ENCODE results near the gene FSTL5.

FSTL5 gene

DNA sequence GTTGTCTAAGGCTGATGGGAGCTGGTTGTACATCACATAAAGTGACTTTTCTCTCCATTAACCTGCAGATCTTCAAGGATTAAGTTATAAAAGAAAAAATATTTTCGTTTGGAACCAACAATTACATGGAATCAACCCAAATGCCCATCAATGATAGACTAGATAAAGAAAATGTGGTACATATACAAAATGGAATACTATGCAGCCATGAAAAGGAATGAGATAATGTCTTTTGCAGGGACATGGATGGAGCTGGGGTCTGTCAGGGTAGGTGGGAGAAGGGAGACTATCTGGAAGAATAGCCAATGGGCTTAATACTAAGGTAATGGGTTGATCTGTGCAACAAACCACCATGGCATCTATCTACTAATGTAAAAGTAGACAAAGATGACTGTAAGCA lies 313.2 kb downstream of the FSTL5 start:
- DNase-seq (ENCODE audit: low read depth in 1 of 2, low spot score in 1 of 2): no peak
- in situ Hi-C loops (cut with HindIII; ENCODE audit: low pct_unique_long_range_greater_than_20kb, low sequenced_read_pairs): no loop called here
- no peak for TF ChIP-seq JUND (IDR thresholded peaks at IDR 0.05; ENCODE audit: low read depth)

DNA sequence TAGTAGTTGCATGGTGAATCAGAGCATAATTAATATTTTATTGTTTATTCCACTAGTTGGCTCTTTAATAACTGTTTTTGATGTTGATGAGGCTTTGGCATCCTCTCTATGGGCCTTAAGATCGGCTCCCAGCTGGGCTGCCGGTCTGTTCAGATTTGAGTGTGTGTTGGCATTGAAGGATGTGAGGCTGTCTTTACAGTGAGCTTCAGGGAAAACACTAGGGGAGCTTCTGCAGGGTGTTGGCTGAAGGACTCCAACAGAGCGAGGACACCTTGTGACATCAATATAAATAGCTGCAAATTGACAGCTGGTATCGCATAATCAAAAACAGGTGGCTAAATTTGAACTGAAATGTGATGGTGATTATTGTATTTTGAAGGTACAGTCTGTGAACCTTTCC lies 322.0 kb downstream of the FSTL5 start:
- no peak for TF ChIP-seq JUND (IDR thresholded peaks at IDR 0.05; ENCODE audit: low read depth)
- DNase-seq (ENCODE audit: low read depth in 1 of 2, low spot score in 1 of 2): no peak
- in situ Hi-C loops (cut with HindIII; ENCODE audit: low pct_unique_long_range_greater_than_20kb, low sequenced_read_pairs): no loop called here

DNA sequence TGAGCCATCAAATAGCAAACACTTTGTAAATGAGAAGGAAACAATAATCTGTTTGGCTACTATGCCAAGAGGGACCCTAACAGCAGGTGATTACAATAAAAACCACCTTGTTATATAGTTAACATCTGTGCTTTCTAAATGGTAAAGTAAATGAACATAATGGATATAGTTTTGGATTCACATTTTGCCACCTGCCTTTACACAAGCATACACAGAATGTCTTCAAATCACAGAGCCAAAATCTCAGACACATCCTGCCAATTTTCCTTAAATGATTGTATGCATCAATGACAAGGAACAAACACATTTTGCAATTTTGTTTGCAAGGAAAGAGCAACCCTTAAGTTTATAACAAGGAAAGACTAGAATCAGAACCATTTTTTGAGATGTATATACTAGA lies 334.2 kb downstream of the FSTL5 start:
- TF ChIP-seq JUND (IDR thresholded peaks at IDR 0.05; ENCODE audit: low read depth): no peak
- in situ Hi-C loops (cut with HindIII; ENCODE audit: low pct_unique_long_range_greater_than_20kb, low sequenced_read_pairs): no loop called here
- no peak for DNase-seq (ENCODE audit: low read depth in 1 of 2, low spot score in 1 of 2)

DNA sequence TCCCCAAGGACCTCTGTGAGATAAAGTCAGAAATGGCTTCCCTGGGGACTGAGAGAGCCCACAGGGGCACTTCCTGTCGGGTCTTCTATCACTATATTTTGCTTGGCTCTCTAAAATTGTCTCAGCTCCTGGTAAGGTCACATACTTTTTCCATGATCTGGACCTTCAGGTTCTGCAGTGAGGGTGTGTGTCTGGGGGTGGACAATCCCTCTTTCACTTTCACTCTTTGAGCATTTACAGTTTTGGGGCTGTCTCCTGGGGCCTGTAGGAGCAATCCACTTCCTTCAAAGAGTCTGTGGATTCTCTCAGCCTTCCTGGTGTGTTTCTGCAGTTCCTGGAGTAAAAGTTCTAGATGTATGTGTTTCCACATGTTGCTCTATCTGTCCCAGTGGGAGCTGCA lies 335.7 kb downstream of the FSTL5 start:
- no peak for DNase-seq (ENCODE audit: low read depth in 1 of 2, low spot score in 1 of 2)
- in situ Hi-C loops (cut with HindIII; ENCODE audit: low pct_unique_long_range_greater_than_20kb, low sequenced_read_pairs): no loop called here
- TF ChIP-seq JUND (IDR thresholded peaks at IDR 0.05; ENCODE audit: low read depth): no peak

DNA sequence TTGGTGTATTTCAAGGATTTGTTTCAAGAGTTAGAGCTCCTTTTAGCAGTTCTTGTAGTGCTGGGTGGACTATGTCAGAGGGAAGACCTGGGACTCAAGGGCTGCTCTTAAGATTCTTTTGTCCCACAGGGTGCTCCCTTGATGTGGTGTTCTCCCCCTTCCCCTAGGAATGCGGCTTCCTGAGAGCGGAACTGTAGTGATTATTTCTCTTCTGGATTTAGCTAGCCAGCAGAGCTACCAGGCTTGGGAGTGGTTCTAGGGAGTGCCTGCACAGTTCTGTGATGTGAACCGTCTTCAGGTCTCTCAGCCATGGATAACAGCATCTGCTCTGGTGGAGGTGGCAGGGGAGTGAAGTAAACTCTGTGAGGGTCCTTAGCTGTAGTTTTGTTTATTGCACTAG lies 336.8 kb downstream of the FSTL5 start:
- no peak for DNase-seq (ENCODE audit: low read depth in 1 of 2, low spot score in 1 of 2)
- in situ Hi-C loops (cut with HindIII; ENCODE audit: low pct_unique_long_range_greater_than_20kb, low sequenced_read_pairs): no loop called here
- TF ChIP-seq JUND (IDR thresholded peaks at IDR 0.05; ENCODE audit: low read depth): no peak

DNA sequence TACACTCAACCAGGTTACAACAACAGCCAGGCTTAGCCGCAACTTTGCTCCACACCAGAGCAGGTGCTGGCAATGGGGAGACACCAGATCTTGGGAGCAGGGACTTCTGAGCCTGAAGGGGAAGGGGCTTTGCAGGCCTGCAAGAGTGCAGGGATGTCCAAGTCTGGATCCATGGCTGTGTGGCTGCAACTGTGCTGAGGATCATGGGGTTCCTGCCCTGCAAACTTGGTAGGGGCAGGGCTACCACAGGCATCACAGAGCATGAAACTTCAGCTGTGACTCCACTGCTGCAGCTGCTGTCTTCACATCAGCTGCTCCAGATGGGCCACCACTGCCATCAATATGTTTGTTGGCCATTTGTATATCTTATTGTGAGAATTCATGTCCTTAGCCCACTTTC lies 340.4 kb downstream of the FSTL5 start:
- no peak for DNase-seq (ENCODE audit: low read depth in 1 of 2, low spot score in 1 of 2)
- in situ Hi-C loops (cut with HindIII; ENCODE audit: low pct_unique_long_range_greater_than_20kb, low sequenced_read_pairs): no loop called here
- TF ChIP-seq JUND (IDR thresholded peaks at IDR 0.05; ENCODE audit: low read depth): no peak

DNA sequence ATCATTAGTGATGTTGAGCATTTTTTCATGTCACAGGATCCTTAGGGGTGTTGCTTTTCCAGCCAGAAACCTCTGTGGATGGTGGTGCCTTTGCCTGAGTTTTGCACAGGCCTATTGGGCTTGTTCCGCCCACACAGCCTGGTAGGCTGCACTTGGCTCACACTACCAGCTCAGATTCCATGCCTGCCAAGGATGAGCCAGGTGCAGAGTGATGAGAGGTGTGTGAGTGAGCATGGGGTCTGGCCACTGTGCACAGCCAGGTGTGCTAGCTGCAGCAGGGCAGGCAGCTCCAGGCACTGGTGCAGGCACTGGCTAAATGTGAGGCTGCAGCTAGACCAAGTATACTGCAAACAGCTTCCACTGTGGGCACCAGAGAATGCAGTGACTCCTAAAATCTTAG lies 341.6 kb downstream of the FSTL5 start:
- no peak for DNase-seq (ENCODE audit: low read depth in 1 of 2, low spot score in 1 of 2)
- in situ Hi-C loops (cut with HindIII; ENCODE audit: low pct_unique_long_range_greater_than_20kb, low sequenced_read_pairs): no loop called here
- no peak for TF ChIP-seq JUND (IDR thresholded peaks at IDR 0.05; ENCODE audit: low read depth)

DNA sequence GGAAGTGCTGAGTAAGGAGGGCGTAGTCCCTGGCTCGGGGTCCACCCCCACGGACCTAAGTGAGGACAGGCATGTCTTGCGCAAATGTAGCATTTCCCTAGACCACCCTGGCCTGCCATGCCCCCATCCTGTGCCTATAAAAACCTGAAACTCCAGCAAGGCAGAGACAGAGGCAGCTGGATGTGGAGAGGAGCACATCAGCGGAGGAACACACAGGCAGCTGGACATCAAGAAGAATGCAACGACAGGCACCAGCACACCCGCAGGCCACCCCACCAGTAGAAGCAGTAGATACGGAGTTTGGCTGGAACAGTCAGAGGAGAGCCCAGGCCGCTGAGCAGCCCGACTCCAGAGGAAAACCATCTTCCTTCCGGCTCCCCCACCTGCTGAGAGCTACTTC lies 345.9 kb downstream of the FSTL5 start:
- no peak for TF ChIP-seq JUND (IDR thresholded peaks at IDR 0.05; ENCODE audit: low read depth)
- in situ Hi-C loops (cut with HindIII; ENCODE audit: low pct_unique_long_range_greater_than_20kb, low sequenced_read_pairs): no loop called here
- DNase-seq (ENCODE audit: low read depth in 1 of 2, low spot score in 1 of 2): no peak

DNA sequence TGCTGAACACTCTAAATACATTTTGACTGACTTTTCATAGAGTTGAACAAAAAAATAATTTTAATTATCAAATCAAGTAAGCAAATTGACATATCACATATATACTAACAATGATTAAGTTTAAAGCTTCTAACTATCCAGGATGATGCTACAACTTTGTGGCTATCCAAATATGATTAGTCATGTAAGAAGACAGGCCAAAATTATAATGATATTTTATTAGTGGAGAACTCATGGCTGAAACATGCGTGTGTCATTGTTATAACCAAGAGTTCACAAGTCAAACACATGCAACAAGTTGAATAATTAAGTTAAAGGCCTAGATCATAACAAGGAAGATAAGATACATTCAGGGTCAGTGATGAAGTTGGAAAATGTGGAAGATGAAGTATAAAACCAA lies 346.8 kb downstream of the FSTL5 start:
- no peak for TF ChIP-seq JUND (IDR thresholded peaks at IDR 0.05; ENCODE audit: low read depth)
- in situ Hi-C loops (cut with HindIII; ENCODE audit: low pct_unique_long_range_greater_than_20kb, low sequenced_read_pairs): no loop called here
- DNase-seq (ENCODE audit: low read depth in 1 of 2, low spot score in 1 of 2): no peak

DNA sequence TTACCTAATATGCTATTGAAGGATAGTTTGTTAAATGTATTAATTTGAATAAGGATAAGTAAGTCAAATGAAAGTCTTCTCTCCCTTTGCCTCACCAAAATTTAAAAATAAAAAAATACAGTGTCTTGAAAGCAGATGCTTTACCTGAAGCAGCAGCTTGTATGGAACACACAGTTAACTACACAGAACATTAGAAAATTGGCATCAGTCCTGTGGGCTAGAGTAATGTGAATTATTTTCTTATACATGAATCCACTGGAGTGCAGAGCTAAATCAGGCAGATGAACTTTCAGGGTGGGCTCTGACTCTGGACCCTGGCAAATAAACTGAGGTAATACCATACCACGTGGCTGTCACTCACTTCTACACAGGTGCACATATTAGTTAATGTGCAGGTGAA lies 348.0 kb downstream of the FSTL5 start:
- DNase-seq (ENCODE audit: low read depth in 1 of 2, low spot score in 1 of 2): no peak
- in situ Hi-C loops (cut with HindIII; ENCODE audit: low pct_unique_long_range_greater_than_20kb, low sequenced_read_pairs): no loop called here
- no peak for TF ChIP-seq JUND (IDR thresholded peaks at IDR 0.05; ENCODE audit: low read depth)

DNA sequence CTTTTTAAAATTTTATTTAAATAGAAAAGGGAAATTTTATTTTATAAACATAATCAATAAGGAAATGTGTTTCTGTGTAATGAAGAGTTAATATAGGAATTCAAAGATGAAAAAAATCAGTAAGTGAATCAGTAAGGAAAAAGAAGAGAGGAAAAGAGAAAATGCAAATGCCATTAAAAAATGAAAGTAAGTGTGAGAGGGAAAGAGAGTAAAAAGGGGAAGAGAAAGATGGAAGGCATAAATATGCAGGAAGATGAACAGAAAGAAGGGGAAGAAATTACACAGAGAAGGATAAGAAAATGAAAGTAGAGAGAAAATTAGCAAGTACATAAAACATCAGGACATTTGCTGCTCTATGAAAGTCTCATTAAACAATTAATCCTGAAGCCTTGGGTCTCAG lies 349.9 kb downstream of the FSTL5 start:
- no peak for TF ChIP-seq JUND (IDR thresholded peaks at IDR 0.05; ENCODE audit: low read depth)
- in situ Hi-C loops (cut with HindIII; ENCODE audit: low pct_unique_long_range_greater_than_20kb, low sequenced_read_pairs): no loop called here
- DNase-seq (ENCODE audit: low read depth in 1 of 2, low spot score in 1 of 2): no peak

DNA sequence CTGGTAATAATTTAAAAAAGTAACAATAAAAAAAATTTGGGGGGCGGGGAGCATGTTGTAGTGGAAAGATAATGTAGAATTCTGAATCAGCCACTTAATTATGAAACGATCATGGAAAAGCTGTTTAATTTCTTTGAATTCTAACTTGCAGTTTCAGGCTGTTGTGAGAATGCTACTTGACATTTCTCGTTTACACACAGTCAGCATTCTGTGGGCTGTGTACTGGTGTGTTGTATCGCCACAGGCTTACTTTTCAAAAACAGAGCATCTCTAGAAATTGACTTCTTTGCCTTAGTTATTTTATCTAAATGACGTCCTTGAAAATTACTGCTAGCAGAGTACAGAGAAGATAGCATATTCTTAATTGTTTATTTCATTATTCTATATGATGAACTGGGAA lies 350.4 kb downstream of the FSTL5 start:
- no peak for DNase-seq (ENCODE audit: low read depth in 1 of 2, low spot score in 1 of 2)
- TF ChIP-seq JUND (IDR thresholded peaks at IDR 0.05; ENCODE audit: low read depth): no peak
- in situ Hi-C loops (cut with HindIII; ENCODE audit: low pct_unique_long_range_greater_than_20kb, low sequenced_read_pairs): no loop called here

DNA sequence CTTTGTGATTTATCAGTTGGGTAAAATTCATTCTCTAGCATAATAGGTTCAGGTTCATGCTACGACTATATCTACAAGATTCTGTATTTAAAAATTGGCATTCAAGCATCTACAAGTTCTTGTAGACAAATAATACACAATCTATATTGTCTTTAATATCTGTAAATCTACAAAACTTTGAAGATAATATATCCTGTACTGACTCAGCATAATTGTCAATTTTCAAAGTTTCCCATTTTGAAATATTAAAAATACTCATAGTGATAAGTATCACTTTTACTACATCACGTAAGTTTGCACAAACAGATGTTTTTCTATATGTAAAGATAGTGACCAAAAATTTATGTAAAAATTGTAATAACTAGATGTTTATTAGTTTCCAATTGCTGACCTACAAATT lies 360.6 kb downstream of the FSTL5 start:
- no peak for DNase-seq (ENCODE audit: low read depth in 1 of 2, low spot score in 1 of 2)
- in situ Hi-C loops (cut with HindIII; ENCODE audit: low pct_unique_long_range_greater_than_20kb, low sequenced_read_pairs): no loop called here
- TF ChIP-seq JUND (IDR thresholded peaks at IDR 0.05; ENCODE audit: low read depth): no peak

DNA sequence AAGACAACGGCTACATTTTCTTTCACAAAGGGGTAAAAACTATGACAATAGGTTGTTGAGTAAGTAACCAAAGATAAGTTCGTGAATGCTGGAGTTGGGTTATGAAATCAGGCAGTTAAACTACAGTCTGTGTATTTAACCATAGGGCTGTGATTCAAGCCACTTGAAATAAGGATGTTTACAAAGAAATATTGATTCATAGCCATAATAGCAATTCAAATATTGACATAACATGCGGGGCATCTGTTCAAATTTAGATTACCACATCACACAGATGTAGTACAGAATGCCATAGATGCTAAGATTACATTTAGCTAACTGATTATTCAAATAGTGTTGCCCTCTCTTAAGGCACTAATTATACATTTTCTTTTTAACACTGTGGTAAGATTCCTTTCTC lies 364.1 kb downstream of the FSTL5 start:
- TF ChIP-seq JUND (IDR thresholded peaks at IDR 0.05; ENCODE audit: low read depth): no peak
- in situ Hi-C loops (cut with HindIII; ENCODE audit: low pct_unique_long_range_greater_than_20kb, low sequenced_read_pairs): no loop called here
- peak in 1 of 2 experiments; percentile 10 for DNase-seq (ENCODE audit: low read depth in 1 of 2, low spot score in 1 of 2)

DNA sequence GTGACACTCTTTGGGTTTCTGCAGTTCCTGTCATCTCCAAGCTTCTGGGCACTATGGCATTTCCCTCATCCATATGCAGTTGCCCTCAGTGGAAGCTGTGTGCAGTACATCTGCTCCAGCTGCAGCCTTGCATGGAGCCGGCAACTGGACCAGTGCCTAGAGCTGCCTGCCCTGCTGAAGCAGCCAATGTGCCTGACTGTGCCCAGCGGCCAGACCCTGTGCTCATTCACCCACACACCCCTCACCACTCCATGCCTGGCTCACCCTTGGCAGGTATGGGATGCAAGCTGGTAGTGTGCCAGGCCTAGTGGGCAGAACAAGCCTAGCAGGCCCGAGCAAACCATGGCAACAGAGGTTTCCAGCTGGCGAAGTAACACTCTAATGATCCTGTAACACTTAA lies 370.8 kb downstream of the FSTL5 start:
- no peak for TF ChIP-seq JUND (IDR thresholded peaks at IDR 0.05; ENCODE audit: low read depth)
- no peak for DNase-seq (ENCODE audit: low read depth in 1 of 2, low spot score in 1 of 2)
- in situ Hi-C loops (cut with HindIII; ENCODE audit: low pct_unique_long_range_greater_than_20kb, low sequenced_read_pairs): no loop called here

Measured in T47D (cell line).